Suprapubic skin (tissue), 4 donors: Measurements from ENCODE around the gene INPP5K. TPM values are rescaled to one million over a fixed set of nuclear protein-coding genes. Genes with fewer than 3 reads are reported as not detected.
A peak's percentile ranks its signal among the peaks of the same experiment; 100 is the strongest.

ENCODE experiments used
- DNase-seq, 2 donors: peaks; one replicate each; pipeline ENCODE4 v3.0.0-alpha.2; 2019; ENCODE audit warnings: low spot score in 2 of 2
- H3K27ac ChIP-seq: fragments of 200-600 bp; sonication (generic); one replicate; pipeline ENCODE4 v1.5.1; 2019
- H3K27me3 ChIP-seq: fragments of 200-600 bp; sonication (generic); one replicate; pipeline ENCODE4 v1.5.1; 2019
- H3K36me3 ChIP-seq: fragments of 200-600 bp; sonication (generic); one replicate; pipeline ENCODE4 v1.5.1; 2019
- H3K4me1 ChIP-seq: fragments of 200-600 bp; sonication (generic); one replicate; pipeline ENCODE4 v1.5.1; 2019
- H3K4me3 ChIP-seq: fragments of 200-600 bp; sonication (generic); one replicate; pipeline ENCODE4 v1.5.1; 2019; ENCODE audit warnings: mild to moderate bottlenecking
- H3K9me3 ChIP-seq: fragments of 200-600 bp; sonication (generic); one replicate; pipeline ENCODE4 v1.5.1; 2019
- CTCF ChIP-seq, 2 donors: fragments of 200-600 bp in 1 of 2; fragments of 450-650 bp in 1 of 2; sonication (generic) in 1 of 2; IDR thresholded peaks; one replicate each; pipeline ENCODE4 v1.5.1; 2016 to 2019; ENCODE audit warnings: antibody characterized with exemption in 2 of 2, mild to moderate bottlenecking in 1 of 2, moderate library complexity in 1 of 2
- EP300 ChIP-seq: sonication (generic); formaldehyde crosslinking; IDR thresholded peaks from one replicate; pipeline ENCODE4 v1.6.1; 2017; ENCODE audit warnings: antibody characterized with exemption
- POLR2A ChIP-seq, 2 donors: fragments of 450-650 bp; IDR thresholded peaks; one replicate each; pipeline ENCODE4 v1.6.1; 2017; ENCODE audit warnings: antibody characterized with exemption in 2 of 2, mild to moderate bottlenecking in 2 of 2, moderate library complexity in 2 of 2
- POLR2AphosphoS5 ChIP-seq, 3 donors: sonication (generic); formaldehyde crosslinking; IDR thresholded peaks; one replicate each; pipeline ENCODE4 v1.6.1; 2017; ENCODE audit warnings: antibody characterized with exemption in 3 of 3
- WGBS: methylation state at CpG from one replicate; pipeline ENCODE4 v1.1.5; 2018; 5-methylcytosine and 5-hydroxymethylcytosine counted together
- total RNA-seq, 4 donors: library from RNA; depleted of rRNA; stranded (reverse); fragments of >200 nt; gene quantifications; one replicate each; pipeline ENCODE4 v1.1.0, GENCODE V29; 2016

Gene INPP5K
- total RNA-seq, 4 donors from 2014 or later: 91.8 to 160 (median 123) TPM

GRCh38 chr17:1492249-1493206 lies 23.9 kb downstream of the INPP5K start, which contains the start of gene MYO1C:
Gene MYO1C (minus strand): TSS chr17:1492686. CDS start chr17:1492487, 199 bp downstream.
- peak in 1 of 2 donors; percentile 74 for DNase-seq
- Histone ChIP-seq H3K4me1 (peaks cover 50% of the 10 kb centered on the region), H3K27me3 (no peaks in the 10 kb centered on the region), H3K9me3 (no peaks in the 10 kb centered on the region), H3K27ac (peak within 1 kb of the TSS; percentile 94), H3K36me3 (peaks cover 21% of the 10 kb centered on the region), H3K4me3 (peak within 1 kb of the TSS; percentile 86)
- TF ChIP-seq CTCF (IDR thresholded peaks at IDR 0.05) (no peak), POLR2AphosphoS5 (IDR thresholded peaks at IDR 0.05) (no peak), POLR2A (IDR thresholded peaks at IDR 0.05) (no peak), EP300 (no peak)
- 49% methylated on average over 7 of the region's 35 CpGs for WGBS

GRCh38 chr17:1491443-1492248 lies 24.8 kb downstream of the INPP5K start:
- Histone ChIP-seq H3K36me3 (peaks cover 12% of the 10 kb centered on the region), H3K4me1 (peaks cover 59% of the 10 kb centered on the region), H3K27me3 (no peaks in the 10 kb centered on the region), H3K9me3 (no peaks in the 10 kb centered on the region), H3K4me3 (peak overlapping the region; percentile 86), H3K27ac (peak overlapping the region; percentile 94)
- whole genome bisulfite sequencing: 0% methylated on average over 22 of the region's 94 CpGs
- peak in 1 of 2 donors; percentile 73 for DNase-seq
- no peak for TF ChIP-seq POLR2A (IDR thresholded peaks at IDR 0.05)
- TF ChIP-seq POLR2AphosphoS5 (IDR thresholded peaks at IDR 0.05): no peak
- no peak for TF ChIP-seq CTCF (IDR thresholded peaks at IDR 0.05)

- peaks cover 67% of the 10 kb centered on the region for H3K4me1 ChIP-seq
- H3K27ac ChIP-seq: peak overlapping the region; percentile 94
- TF ChIP-seq EP300: no peak
- peak in 1 of 2 donors; percentile 42 for TF ChIP-seq POLR2A (IDR thresholded peaks at IDR 0.05)
- TF ChIP-seq POLR2AphosphoS5 (IDR thresholded peaks at IDR 0.05): peak in 1 of 3 donors; percentile 18
- TF ChIP-seq CTCF (IDR thresholded peaks at IDR 0.05): no peak
- peak overlapping the region; percentile 86 for H3K4me3 ChIP-seq
- no peaks in the 10 kb centered on the region for H3K9me3 ChIP-seq
- peak in 1 of 2 donors; percentile 86 for DNase-seq
- 3% methylated on average over 9 of the region's 52 CpGs for WGBS
- H3K27me3 ChIP-seq: no peaks in the 10 kb centered on the region
- H3K36me3 ChIP-seq: peaks cover 4% of the 10 kb centered on the region
These were observed 25.6 kb downstream of the INPP5K start for GRCh38 chr17:1490643-1491442.

- no peaks in the 10 kb centered on the region for H3K9me3 ChIP-seq
- H3K4me1 ChIP-seq: peaks cover 81% of the 10 kb centered on the region
- H3K4me3 ChIP-seq: peak overlapping the region; percentile 77
- H3K27me3 ChIP-seq: no peaks in the 10 kb centered on the region
- DNase-seq: no peak
- WGBS: 70% methylated on average over 5 of the region's 7 CpGs
- no peak for TF ChIP-seq EP300
- TF ChIP-seq POLR2AphosphoS5 (IDR thresholded peaks at IDR 0.05): no peak
- TF ChIP-seq CTCF (IDR thresholded peaks at IDR 0.05): no peak
- no peak for TF ChIP-seq POLR2A (IDR thresholded peaks at IDR 0.05)
- no peaks in the 10 kb centered on the region for H3K36me3 ChIP-seq
- H3K27ac ChIP-seq: peak overlapping the region; percentile 97
These were observed 27.6 kb downstream of the INPP5K start for GRCh38 chr17:1488826-1489270.
